WI38 (cell line): ENCODE data around the gene TTC39C.

Experiments used
- H3K4me3 ChIP-seq: 2 replicates; pipeline ENCODE4 v1.5.1; 2011; ENCODE audit warnings: low read depth, mild to moderate bottlenecking, control low read depth, low read length
- CTCF ChIP-seq: IDR thresholded peaks from 2 replicates; pipeline ENCODE4 v1.5.1; 2012; ENCODE audit warnings: low read depth, mild to moderate bottlenecking, control low read depth, low read length

The TTC39C gene

DNA sequence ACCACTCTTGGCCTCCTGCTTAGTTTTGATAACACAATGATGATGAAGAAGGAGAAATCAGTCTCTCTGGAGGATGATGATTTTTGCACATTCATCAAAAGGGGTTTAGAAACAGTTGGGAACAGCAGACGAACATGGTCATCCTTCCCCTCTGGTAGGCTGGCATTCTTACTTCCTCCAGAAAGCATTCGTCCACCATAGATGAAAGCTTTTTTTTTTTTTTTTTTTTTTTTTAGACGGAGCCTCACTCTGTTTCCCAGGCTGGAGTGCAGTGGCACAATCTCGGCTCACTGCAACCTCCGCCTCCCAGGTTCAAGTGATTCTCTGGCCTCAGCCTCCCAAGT lies 43.5 kb upstream of the TTC39C start:
- no peak overlapping the region for H3K4me3 ChIP-seq
- TF ChIP-seq CTCF: no peak

DNA sequence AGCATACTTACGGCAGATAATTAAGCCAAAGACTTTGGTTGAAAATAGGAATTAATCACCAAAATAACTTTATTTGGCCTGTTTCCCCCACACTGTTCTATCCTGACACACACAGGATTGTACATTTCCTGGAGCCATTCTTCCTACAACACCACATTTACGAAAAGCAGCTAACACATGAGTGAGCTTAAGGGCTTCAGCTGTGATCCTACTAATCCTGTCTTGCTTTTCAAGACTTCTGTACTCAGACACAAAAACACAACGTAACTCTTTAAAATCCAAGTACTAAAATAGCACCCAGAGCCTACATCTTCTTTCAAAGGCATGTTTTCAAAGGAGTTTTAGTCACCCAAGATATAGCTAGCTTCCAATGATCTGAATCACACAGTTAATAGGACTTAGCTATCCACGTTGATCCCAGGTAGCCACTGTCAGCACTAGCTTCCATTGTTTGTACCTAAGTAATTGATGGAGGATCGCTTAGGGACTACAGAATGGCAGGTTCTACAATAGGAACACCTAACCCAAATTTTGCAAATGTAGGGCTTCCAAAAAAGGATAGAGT lies 42.8 kb upstream of the TTC39C start:
- no peak for TF ChIP-seq CTCF
- H3K4me3 ChIP-seq: no peak overlapping the region

- H3K4me3 ChIP-seq: no peak overlapping the region
- TF ChIP-seq CTCF: no peak
Observed at GRCh38 chr18:23972453-23972852, 42.1 kb upstream of the TTC39C start.

DNA sequence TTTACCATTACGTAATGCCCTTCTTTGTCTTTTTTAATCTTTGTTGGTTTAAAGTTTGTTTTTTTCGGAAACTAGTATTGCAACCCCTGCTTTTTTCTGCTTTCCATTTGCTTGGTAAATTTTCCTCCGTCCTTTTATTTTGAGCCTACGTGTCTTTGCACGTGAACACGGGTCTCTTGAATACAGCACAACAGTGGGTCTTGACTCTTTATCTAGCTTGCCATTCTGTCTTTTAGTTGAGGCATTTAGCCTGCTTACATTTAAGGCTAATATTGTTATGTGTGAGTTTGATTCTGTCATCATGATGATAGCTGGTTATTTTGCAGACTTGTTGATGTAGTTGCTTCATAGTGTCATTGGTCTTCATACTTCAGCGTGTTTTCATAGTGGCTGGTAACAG lies 37.5 kb upstream of the TTC39C start:
- TF ChIP-seq CTCF: no peak

GRCh38 chr18:23977719-23978483 lies 36.7 kb upstream of the TTC39C start:
- H3K4me3 ChIP-seq: no peak overlapping the region
- no peak for TF ChIP-seq CTCF

More for the DNA sequence above, 37.5 kb upstream of the TTC39C start:
- H3K4me3 ChIP-seq: no peak overlapping the region

DNA sequence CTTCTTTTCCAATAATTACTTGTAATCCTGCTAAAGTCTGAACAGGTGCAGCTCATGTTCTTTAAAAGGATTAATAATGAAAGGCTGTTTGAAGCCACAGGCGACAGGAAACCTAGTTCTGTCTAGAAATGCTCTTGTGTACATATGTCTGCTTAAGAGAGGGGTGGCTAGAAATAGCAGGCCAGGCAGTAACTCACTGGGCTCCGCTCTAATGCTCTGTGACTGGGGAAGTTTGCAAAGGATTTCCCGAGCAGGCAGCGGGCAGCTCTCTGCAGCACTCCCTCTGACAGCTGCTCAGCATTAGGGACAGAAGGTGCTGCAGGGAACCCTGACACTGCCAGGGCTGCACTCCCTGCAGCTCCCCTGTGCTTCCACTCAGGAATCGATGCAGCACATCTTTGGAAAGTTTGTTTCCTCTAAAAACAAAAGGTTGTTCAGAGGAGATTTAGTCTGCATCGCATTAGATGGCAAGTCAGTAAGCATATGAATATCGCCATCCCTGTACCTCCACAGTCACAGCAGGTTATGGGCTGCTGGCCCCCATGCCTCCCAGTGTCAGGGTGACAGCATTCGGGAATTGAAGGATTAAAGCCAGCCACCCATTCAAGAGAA lies 33.1 kb upstream of the TTC39C start:
- H3K4me3 ChIP-seq: no peak overlapping the region
- no peak for TF ChIP-seq CTCF

DNA sequence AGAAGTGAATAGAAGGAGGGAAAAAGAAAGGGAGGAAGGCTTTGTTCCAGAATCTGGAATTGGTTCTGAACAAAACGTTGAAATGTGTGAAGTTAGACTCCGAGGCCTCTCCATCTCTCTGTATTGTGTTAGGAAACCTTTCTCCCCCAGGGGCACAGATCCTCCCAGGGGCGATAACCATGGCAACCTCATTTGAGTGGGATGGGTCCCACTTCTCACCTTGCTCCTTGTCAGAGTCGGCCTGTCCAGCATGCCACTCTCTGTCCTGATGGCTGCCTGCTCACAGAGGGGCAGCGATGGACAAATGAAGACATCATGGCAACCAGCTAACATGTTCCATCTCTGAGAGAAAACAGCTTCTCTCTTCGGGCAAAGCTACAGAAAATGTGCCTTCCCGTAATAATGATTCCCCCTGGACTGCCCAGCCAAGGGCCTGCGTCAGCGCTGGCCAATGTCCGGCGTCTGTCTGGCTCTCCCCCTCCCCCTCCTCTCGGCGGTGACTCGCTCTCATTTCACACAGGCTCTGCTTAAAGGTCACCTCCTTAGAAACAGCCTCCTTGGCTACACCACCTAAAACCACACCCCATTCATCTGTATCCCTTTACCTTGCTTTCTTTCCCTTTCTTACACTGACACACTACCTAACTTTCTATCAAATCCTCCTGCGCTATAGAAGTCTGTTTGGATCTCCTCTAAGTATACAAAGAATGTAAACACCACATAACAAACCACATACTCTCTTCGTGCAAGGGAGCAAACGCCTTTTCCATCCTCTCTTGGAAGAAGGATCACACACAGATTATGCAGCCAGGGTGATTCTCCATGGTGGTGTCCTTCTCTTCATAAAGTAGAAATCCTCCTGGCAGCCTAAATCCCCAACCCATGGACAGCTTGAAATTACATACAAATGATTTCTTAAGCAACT lies 32.1 kb upstream of the TTC39C start:
- no peak for TF ChIP-seq CTCF
- H3K4me3 ChIP-seq: peak overlapping the region; percentile 44
